Right lobe of liver (tissue), 4 donors: ENCODE results near the gene SNRNP40.

Experiments used
- CTCF ChIP-seq, 4 donors: fragments of 200-600 bp in 3 of 4; fragments of 450-650 bp in 1 of 4; IDR thresholded peaks; one replicate each; pipeline versions ENCODE4 v1.5.1 to v1.8.0; 2016 to 2022; ENCODE audit warnings: antibody characterized with exemption in 4 of 4, mild to moderate bottlenecking in 2 of 4
- POLR2A ChIP-seq: fragments of 450-650 bp; IDR thresholded peaks from one replicate; pipeline ENCODE4 v1.6.1; 2017; ENCODE audit warnings: antibody characterized with exemption, mild to moderate bottlenecking
- donor health status: DM: no; HTN: no; CAD: no.
- donor health status: DM: no; HTN: no; CAD: no.
- donor health status: DM: no; HTN: yes; CAD: no.

DNA sequence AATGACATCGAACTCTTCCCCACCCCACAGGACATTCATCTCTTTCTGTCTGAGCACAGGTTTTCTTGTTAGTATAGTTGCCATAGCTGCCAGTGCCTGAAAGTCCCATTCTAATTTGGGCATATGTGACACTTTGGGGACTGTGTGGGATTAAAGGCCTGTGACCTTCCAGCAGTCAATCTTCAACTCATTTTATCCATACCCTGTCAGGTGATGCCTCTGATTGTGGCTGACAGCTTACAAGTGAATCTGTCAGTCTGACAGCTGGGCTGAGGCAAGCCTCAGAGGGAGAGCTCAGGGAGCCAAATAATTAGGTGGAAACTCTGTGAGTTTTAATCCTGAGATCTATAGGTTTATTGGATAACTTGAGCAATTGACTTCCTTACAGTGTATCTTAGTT lies 29.9 kb upstream of the SNRNP40 start:
- TF ChIP-seq CTCF (IDR thresholded peaks at IDR 0.05) = no peak
- no peak for TF ChIP-seq POLR2A
